HT1080 (cell line): ENCODE data around the gene FBXO3. TPM values are rescaled to one million over a fixed set of nuclear protein-coding genes. Genes with fewer than 3 reads are reported as not detected.
"Not testable (repeated sequence)": the region's sequence is repeated elsewhere in the genome, so short reads cannot be mapped to it uniquely, and the experiment has no call there.

Source experiments
- DNase-seq: peaks from one replicate; pipeline ENCODE4 v3.0.0-alpha.2; 2015; ENCODE audit warnings: low read depth
- polyA plus RNA-seq, 2 experiments: library from polyadenylated mRNA; depleted of rRNA; stranded (reverse); fragments of >200 nt; gene quantifications; 2 replicates each; pipeline ENCODE4 v1.2.3, GENCODE V29; 2015
- total RNA-seq: library from RNA; depleted of rRNA; stranded (reverse); fragments of >200 nt; shearing (Covaris generic); gene quantifications from 2 replicates; pipeline ENCODE4 v1.2.3, GENCODE V29; 2014; rRNA removed

Gene FBXO3, protein sequence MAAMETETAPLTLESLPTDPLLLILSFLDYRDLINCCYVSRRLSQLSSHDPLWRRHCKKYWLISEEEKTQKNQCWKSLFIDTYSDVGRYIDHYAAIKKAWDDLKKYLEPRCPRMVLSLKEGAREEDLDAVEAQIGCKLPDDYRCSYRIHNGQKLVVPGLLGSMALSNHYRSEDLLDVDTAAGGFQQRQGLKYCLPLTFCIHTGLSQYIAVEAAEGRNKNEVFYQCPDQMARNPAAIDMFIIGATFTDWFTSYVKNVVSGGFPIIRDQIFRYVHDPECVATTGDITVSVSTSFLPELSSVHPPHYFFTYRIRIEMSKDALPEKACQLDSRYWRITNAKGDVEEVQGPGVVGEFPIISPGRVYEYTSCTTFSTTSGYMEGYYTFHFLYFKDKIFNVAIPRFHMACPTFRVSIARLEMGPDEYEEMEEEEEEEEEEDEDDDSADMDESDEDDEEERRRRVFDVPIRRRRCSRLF
- total RNA-seq = 18.6 and 22.0 TPM in 2 replicates
- 35.5 and 36.5 TPM in 2 replicates for polyA plus RNA-seq (2015; cell fraction: cytosol; rRNA removed)
- 61.1 and 68.3 TPM in 2 replicates for polyA plus RNA-seq (2015; cell fraction: nucleus; rRNA removed)

DNA sequence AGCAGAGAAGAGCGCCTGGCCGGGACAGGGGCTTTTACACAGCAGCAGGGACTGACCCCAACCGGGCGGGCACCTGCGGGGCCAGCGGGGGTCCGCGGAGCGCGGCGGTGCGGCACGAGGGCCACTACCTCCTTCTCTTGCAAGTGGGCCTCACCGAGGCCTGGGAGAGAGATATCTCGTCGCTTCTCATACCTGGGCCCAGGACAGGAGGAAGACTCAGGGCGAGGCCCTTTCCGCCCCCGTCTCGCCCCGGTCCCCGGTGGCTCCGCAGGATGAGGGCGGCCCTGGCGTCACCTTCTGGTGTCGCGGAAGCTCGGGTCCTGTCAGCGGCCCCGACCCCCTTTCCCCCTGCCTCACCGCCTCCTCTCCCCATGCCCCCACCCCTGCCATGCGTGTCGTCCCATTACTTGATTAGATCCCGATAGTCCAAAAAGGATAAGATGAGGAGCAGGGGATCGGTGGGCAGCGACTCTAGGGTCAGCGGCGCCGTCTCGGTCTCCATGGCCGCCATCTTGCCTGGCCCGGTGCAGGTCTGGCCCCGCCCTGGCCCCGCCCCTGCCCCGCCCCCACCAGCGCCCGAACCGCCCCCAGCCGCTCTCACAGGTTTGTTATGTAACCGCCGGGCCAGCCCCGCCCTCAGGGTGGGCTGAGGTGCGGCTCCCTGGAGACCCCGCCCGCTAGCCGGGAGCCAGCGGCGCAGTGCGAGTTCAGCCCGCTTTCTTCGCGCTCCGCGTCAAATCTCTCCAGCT, at the start of gene FBXO3:
TSS of gene FBXO3 (minus strand) at position 534 of the 749 bp plus-strand sequence. CDS start at position 511, 23 bp downstream.
- peak; percentile 79 for DNase-seq

GRCh38 chr11:33822981-33823380, 48.7 kb upstream of the FBXO3 start:
- not testable (repeated sequence) for DNase-seq

- no peak for DNase-seq
Observed at GRCh38 chr11:33819278-33820035, 45.1 kb upstream of the FBXO3 start.

DNA sequence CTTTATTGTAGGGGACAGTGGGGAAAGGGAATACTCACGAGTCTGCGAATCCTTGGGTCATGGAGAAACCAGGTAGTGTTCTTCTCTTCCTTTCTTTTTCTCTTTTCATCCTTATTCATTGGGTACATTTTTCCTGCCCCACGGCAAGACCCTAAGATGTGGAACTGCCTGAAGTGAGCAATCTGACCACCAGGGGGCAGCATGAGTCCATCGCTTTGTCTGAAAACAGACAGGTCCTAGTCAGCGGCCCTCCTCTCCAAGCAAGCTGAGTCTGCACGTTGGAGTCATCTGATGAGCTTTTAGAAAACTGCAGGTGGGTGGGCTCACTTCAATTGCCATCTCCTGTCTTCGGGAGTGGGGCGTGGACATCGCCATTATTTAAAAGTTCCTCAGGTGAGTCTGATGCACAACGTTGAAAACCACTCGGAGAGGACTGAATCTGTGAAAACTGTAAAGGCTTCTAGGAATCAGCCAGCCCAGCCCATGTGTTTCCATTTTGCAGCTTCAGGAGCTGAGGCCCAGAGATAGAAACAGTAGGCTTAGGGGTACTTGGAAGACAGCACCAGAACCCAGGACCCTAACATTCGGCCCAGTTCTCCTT, 34.0 kb upstream of the FBXO3 start:
- DNase-seq = peak; percentile 64

- DNase-seq = no peak
Observed at GRCh38 chr11:33804471-33804870, 30.2 kb upstream of the FBXO3 start.

- DNase-seq = peak; percentile 94
Observed at GRCh38 chr11:33802194-33802950, 28.1 kb upstream of the FBXO3 start.

DNA sequence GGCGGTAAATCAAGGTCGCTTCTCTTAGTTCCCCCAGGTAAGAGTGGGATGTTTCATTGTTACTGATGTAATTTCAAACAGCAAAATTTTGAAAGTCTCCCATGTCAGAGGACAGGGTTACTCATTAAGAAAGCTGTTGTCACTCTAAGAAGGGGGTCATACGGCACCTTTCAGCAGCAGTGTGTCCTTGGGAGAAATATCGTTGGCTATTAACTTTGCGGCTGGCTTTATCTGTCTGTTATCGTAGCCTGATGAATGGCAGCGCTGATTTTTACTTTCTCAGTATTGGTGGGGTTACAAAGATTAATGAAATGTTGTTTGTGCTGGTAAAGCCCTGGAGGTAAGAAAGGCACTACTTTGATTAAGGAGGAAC, 27.5 kb upstream of the FBXO3 start:
- DNase-seq = no peak

DNA sequence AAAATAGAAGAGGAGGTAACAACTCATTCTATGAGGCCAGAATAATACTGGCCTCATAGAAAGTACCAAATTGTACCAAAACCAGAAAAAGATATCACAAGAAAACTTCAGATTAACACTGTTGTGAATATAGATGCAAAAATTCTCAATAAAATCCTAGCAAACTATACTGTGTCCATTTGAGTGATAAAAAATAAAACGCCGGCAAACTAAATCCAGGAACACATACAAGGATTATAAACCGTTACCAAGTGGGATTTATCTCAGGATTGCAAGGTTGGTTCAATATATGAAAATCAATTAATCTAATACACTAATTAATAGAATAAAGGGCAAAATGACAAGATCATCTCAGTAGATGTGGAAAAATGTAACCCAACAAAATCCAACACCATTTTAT, 23.6 kb upstream of the FBXO3 start:
- DNase-seq = no peak

DNA sequence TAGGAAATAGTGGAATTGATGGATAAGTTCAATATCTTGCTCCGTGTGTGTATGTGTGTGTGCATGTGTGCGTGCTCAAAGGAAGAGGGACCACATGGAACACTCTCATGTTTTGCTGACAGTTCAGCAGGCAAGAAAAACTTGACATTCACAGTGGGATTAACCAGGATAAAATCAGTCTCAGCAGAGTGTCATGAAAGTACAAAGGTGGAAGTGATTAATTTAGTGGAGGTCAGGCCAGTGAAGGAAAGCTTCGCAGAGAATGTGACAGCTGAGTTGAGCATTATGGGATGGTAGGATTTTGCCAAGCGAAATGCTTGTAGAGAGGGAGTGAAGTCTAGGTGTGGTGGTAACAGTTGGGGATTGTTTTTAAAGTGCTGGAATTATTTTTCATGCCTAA, 15.7 kb upstream of the FBXO3 start:
- DNase-seq = no peak

DNA sequence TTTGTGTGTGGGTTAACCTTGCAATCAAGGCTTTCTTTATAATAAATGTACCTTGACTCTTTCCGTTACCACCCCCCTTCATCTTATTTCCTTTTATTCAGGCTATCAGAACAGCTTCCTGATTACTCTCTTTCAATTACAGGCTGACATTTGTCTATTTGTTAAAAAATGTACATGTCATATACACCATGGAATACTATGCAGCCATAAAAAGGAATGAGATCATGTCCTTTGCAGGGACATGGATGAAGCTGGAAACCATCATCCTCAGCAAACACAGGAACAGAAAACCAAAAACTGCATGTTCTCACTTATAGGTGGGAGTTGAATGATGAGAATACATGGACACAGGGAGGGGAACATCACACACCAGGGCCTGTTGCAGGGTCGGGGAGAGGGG, 13.8 kb upstream of the FBXO3 start:
- not testable (repeated sequence) for DNase-seq

- DNase-seq = no peak
Observed at GRCh38 chr11:33787076-33787475, 12.8 kb upstream of the FBXO3 start.

- no peak for DNase-seq
Observed at GRCh38 chr11:33785609-33786008, 11.3 kb upstream of the FBXO3 start.

DNA sequence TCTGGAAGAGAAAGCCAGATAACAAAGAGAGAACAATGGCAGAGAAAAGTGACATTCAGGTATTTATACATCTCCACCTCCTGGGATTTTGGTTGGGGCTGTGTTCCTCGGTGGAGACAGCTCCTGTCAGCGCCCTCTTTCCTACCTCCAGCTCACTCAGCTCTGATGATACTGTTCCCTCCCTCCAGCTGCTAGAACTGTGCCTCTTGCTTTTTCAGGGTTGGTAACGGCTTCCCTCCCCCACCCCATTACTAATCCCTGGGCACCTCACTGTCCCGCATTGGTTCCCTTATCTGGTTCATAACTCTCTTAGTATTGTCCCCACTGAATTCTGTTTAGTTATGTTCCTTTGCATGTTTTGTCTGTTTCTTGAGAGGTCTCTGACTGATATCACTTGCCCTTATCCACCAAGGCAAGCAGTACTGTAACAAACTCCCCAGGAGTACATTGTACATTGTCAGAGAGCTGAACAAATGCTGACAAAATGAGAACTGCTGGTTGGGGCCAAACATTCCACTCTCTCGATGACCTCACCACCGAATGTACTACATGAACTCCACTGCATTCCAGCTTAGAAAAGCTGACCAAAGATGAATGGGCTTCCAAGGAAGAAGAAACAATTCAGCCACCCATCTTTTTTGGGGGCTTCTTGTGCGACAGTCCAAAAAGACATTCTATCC, 5.7 kb upstream of the FBXO3 start:
- peak; percentile 47 for DNase-seq

GRCh38 chr11:33778675-33779074, 4.4 kb upstream of the FBXO3 start:
- DNase-seq = peak; percentile 29

GRCh38 chr11:33777906-33778305, 3.6 kb upstream of the FBXO3 start:
- no peak for DNase-seq

DNA sequence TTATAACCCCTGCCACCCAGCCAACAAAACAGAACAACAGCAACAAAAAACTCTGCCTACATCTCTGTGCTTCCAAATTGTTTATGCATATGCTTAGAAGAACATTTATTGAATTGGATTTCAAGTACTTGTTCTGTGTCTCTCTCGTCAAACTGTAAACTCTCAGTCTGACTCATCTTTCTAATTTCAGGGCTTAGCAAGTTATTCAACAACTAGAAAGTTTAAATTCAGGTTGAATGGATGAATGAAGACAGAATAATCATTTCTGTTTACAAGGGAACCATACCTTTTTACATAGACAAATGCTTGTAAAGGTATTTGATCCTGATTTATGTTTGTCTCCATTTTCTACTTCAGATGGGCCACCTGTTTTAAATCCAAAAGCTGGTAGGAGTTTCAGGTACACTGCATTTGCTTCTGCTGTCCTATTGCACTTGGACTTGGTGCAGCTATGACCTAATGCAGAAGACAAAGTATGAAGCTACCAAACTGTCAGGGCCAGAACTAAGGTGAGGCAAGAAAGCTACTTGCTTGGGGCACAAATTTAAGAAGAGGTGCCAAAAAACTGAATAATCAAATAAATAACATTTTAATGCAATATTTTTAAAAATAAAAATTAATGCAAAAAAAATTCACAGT, 1.6 kb upstream of the FBXO3 start:
- no peak for DNase-seq

DNA sequence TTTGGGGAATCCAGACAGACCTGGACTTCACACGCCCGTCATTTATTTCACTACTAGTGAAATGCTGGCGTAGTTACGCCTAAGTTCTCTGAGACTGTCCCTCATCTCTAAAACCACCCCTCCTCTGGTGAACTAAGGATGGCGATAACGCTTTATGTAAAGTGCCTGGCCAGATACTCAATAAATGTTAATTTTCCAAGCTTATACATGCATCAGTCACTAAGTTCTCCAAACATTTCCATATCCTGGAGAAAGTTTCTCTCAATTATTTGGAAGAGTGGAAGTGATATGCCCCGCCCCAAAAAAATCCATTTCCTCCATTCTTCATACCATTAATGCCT, 1.1 kb upstream of the FBXO3 start:
- DNase-seq = no peak

GRCh38 chr11:33774736-33775466, 581 bp upstream of the FBXO3 start:
- DNase-seq = no peak
